Activated CD4-positive, alpha-beta T cell treated with anti-CD3 and anti-CD28 coated beads for 1 hour (primary cell): Measurements from ENCODE around the gene ASPN.

Experiments used
- DNase-seq: peaks from one replicate; pipeline ENCODE4 v3.0.0-alpha.2; 2020

Gene ASPN

DNA sequence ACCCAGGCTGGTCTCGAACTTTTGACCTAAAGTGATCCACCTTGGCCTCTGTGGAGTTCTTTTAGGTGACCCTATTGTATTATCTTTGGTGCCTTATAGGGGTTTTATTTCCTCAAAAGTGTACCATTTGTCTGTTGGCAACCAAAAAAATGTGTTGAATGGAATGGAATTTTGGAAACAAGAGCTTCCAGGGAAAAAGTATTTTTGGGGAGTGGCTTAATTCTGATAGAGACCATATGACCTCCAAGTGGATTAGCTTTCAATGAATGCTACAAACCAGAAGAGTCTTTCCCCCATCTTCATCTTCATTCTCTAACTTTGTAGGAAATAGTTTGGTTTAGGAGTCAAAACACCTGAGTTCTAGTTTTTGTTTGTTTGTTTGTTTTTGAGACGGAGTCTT, 74.5 kb downstream of the ASPN start:
- no peak for DNase-seq

- DNase-seq = peak; percentile 14
Observed at GRCh38 chr9:92406477-92406876, 75.8 kb downstream of the ASPN start.
